ENCODE data around the gene CPNE5. TPM values are rescaled to one million over a fixed set of nuclear protein-coding genes. Genes with fewer than 3 reads are reported as not detected.

Gene CPNE5
- total and polyA plus RNA-seq, 7 donors = 0.99 to 11.6 (median 3.8) TPM

- intact Hi-C loops (cut with DNase I) = no loop called here
- TF ChIP-seq EP300 (IDR thresholded peaks at IDR 0.05) = no peak
- TF ChIP-seq POLR2AphosphoS5 (IDR thresholded peaks at IDR 0.05) = no peak
- TF ChIP-seq POLR2A (IDR thresholded peaks at IDR 0.05) = no peak
- TF ChIP-seq CTCF (IDR thresholded peaks at IDR 0.05) = no peak
- H3K9me3 ChIP-seq = no peaks in the 10 kb centered on the region
- H3K4me1 ChIP-seq = peaks cover 0 to 21% (median 12%) of the 10 kb centered on the region in 4 donors
- 84 to 90% methylated on average over 19 of the region's 19 CpGs for WGBS, 2 donors
- no peaks in the 10 kb centered on the region for H3K27me3 ChIP-seq
- no peak overlapping the region for H3K27ac ChIP-seq
- no peak overlapping the region for H3K4me3 ChIP-seq
- no peaks in the 10 kb centered on the region for H3K36me3 ChIP-seq
- DNase-seq = no peak
Observed at GRCh38 chr6:36826520-36827227, 12.6 kb downstream of the CPNE5 start.

- H3K27me3 ChIP-seq = no peaks in the 10 kb centered on the region
- intact Hi-C loops (cut with DNase I) = no loop called here
- H3K4me3 ChIP-seq = no peak overlapping the region
- no peaks in the 10 kb centered on the region for H3K9me3 ChIP-seq
- peaks cover 0 to 21% (median 12%) of the 10 kb centered on the region in 4 donors for H3K4me1 ChIP-seq
- no peak for TF ChIP-seq POLR2AphosphoS5 (IDR thresholded peaks at IDR 0.05)
- TF ChIP-seq CTCF (IDR thresholded peaks at IDR 0.05) = no peak
- no peak for TF ChIP-seq POLR2A (IDR thresholded peaks at IDR 0.05)
- TF ChIP-seq EP300 (IDR thresholded peaks at IDR 0.05) = no peak
- no peaks in the 10 kb centered on the region for H3K36me3 ChIP-seq
- no peak for DNase-seq
- no peak overlapping the region for H3K27ac ChIP-seq
- 82 to 86% methylated on average over 8 of the region's 8 CpGs for WGBS, 2 donors
Observed at GRCh38 chr6:36825994-36826393, 13.2 kb downstream of the CPNE5 start.

- no peaks in the 10 kb centered on the region for H3K36me3 ChIP-seq
- TF ChIP-seq POLR2AphosphoS5 (IDR thresholded peaks at IDR 0.05) = no peak
- TF ChIP-seq POLR2A (IDR thresholded peaks at IDR 0.05) = no peak
- no peak for TF ChIP-seq CTCF (IDR thresholded peaks at IDR 0.05)
- TF ChIP-seq EP300 (IDR thresholded peaks at IDR 0.05) = no peak
- WGBS, 2 donors = 89 to 91% methylated on average over 6 of the region's 6 CpGs
- H3K27ac ChIP-seq = no peak overlapping the region
- H3K9me3 ChIP-seq = no peaks in the 10 kb centered on the region
- DNase-seq = no peak
- intact Hi-C loops (cut with DNase I) = no loop called here
- H3K4me1 ChIP-seq = peaks cover 0 to 17% (median 8%) of the 10 kb centered on the region in 4 donors
- no peaks in the 10 kb centered on the region for H3K27me3 ChIP-seq
- H3K4me3 ChIP-seq = no peak overlapping the region
Observed at GRCh38 chr6:36825452-36825851, 13.8 kb downstream of the CPNE5 start.

GRCh38 chr6:36824253-36824652, 15.0 kb downstream of the CPNE5 start:
- H3K36me3 ChIP-seq = no peaks in the 10 kb centered on the region
- WGBS, 2 donors = 86 to 95% methylated on average over 7 of the region's 7 CpGs
- no peak overlapping the region for H3K4me3 ChIP-seq
- peaks cover 0 to 6% (median 0%) of the 10 kb centered on the region in 4 donors for H3K4me1 ChIP-seq
- no peaks in the 10 kb centered on the region for H3K9me3 ChIP-seq
- no peak for TF ChIP-seq POLR2A (IDR thresholded peaks at IDR 0.05)
- TF ChIP-seq CTCF (IDR thresholded peaks at IDR 0.05) = no peak
- TF ChIP-seq POLR2AphosphoS5 (IDR thresholded peaks at IDR 0.05) = no peak
- no peak for TF ChIP-seq EP300 (IDR thresholded peaks at IDR 0.05)
- intact Hi-C loops (cut with DNase I) = no loop called here
- no peak overlapping the region for H3K27ac ChIP-seq
- H3K27me3 ChIP-seq = no peaks in the 10 kb centered on the region
- DNase-seq = no peak

Measured in sigmoid colon (tissue), 7 donors.